H1 (cell line): ENCODE data around the gene RETREG1. TPM values are rescaled to one million over a fixed set of nuclear protein-coding genes. Genes with fewer than 3 reads are reported as not detected.

Experiments used
- MAFK ChIP-seq: IDR thresholded peaks from 2 replicates; pipeline ENCODE4 v1.6.1; 2012; ENCODE audit warnings: low read depth, mild to moderate bottlenecking, improper control_type of control experiment, low read length
- SP1 ChIP-seq: IDR thresholded peaks from 2 replicates; pipeline ENCODE4 v1.6.1; 2011; ENCODE audit warnings: low read depth, low read length
- polyA plus RNA-seq, 7 experiments: library from polyadenylated mRNA; depleted of rRNA in 3 of 7; stranded (reverse) in 5 of 7; unstranded in 2 of 7; fragments of >200 nt in 5 of 7; fragments of 200-250 nt in 2 of 7; gene quantifications; 1 replicate in 5 of 7; 2 replicates in 1 of 7; 4 replicates in 1 of 7; pipeline versions ENCODE4 v1.2.1 to v1.2.3, GENCODE V29; 2011 to 2013; ENCODE audit warnings: missing spikeins in 2 of 7, mixed read lengths in 2 of 7
- total RNA-seq: library from RNA; stranded (reverse); fragmentation: NEBNext Ultra II Directional; extraction: Animal tissue kit (Norgen Biotek cat#: 25700); gene quantifications from 2 replicates; pipeline ENCODE4 v1.2.1, GENCODE V29; 2021

The RETREG1 gene
- total and polyA plus RNA-seq, 2 of the 8 experiments (the other 6 are each of a cell fraction or from before 2014, with no cell fraction given) = 0.62 to 1.9 TPM

DNA sequence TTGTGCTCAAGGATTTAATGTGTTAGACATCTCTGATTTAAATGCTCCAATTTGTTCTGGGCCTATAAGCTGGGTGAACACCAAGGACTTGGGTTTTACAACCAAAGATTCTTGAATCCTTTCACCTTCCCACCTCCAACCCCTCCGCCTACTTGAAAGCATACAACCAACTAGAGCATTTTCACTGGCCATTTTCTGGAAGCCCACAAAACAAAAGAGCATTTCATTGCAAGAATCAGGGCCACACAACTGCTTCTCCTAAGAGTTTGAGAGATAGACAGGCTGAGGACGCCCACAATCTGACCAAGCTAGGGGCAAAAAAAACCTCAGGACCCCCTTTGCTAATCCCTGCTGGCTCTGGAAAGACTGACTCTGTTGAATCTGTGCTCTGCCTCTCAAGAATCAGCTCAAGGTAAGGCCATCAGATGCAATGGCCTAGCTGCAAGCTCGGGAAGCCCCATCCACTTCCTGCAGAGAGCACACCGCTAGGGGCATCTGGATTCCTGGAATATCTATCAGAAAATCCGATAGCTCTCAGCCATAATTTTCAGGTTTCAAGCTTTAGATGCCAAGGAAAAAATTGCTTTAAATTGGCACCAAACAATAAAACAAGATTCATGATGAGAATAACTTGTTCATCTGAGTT lies 57.7 kb downstream of the RETREG1 start (continued):
- TF ChIP-seq SP1 (no peak), MAFK (no peak)
- TF ChIP-seq, all 59 proteins: peak for 0
